IMR-90 (cell line): Measurements from ENCODE around the gene TMEM14B. TPM values are rescaled to one million over a fixed set of nuclear protein-coding genes. Genes with fewer than 3 reads are reported as not detected.

Experiments used
- ATAC-seq: fragments of 200-7000 bp; cut with Tn5 transposase; 2 replicates; pipeline ENCODE4 v1.9.1; 2020; ENCODE audit warnings: low read depth, mild to moderate bottlenecking, moderate library complexity
- BruUV-seq: library from RNA; stranded (reverse); fragments of 400-500 nt; replicated peaks from 2 replicates; lab custom pipeline; 2021; lab: Mats Ljungman, UMichigan
- CTCF ChIA-PET: fragments of 300-600 bp; formaldehyde crosslinking; extraction: SDS; loops from one replicate; lab custom pipeline; 2021; ENCODE audit warnings: antibody characterized with exemption; lab: Yijun Ruan, JAX
- POLR2A ChIA-PET: fragments of 300-600 bp; sonication (Branson Sonifier 250); formaldehyde crosslinking; loops from one replicate; lab custom pipeline; 2022; ENCODE audit warnings: antibody characterized with exemption; ENCODE audit not compliant: unreplicated experiment; lab: Charles Lee
- DNase-seq: peaks from one replicate; pipeline ENCODE4 v3.0.0; 2013
- H2AFZ ChIP-seq: replicated peaks from 2 replicates; pipeline ENCODE3; 2013; ENCODE audit warnings: low read length, mild to moderate bottlenecking; ENCODE audit not compliant: poor library complexity
- H2AK5ac ChIP-seq: 2 replicates; pipeline ENCODE4 v1.6.1; 2013; ENCODE audit warnings: low read depth, low read length, inconsistent platforms
- H2AK9ac ChIP-seq: replicated peaks from 2 replicates; pipeline ENCODE3; 2013; ENCODE audit warnings: mild to moderate bottlenecking, low read depth, low read length, moderate library complexity; ENCODE audit not compliant: poor library complexity
- H2BK120ac ChIP-seq: 2 replicates; pipeline ENCODE4 v1.6.1; 2013; ENCODE audit warnings: low read depth, low read length, inconsistent platforms
- H2BK15ac ChIP-seq: 3 replicates; pipeline ENCODE4 v1.6.1; 2013; ENCODE audit warnings: low read depth, low read length, inconsistent platforms
- H2BK20ac ChIP-seq: 2 replicates; pipeline ENCODE4 v1.6.1; 2013; ENCODE audit warnings: low read depth, mild to moderate bottlenecking, inconsistent platforms, low read length, moderate library complexity
- H2BK5ac ChIP-seq: 2 replicates; pipeline ENCODE4 v1.6.1; 2013; ENCODE audit warnings: mild to moderate bottlenecking, low read depth, low read length, inconsistent platforms; ENCODE audit not compliant: poor library complexity, severe bottlenecking
- H3K14ac ChIP-seq: replicated peaks from 2 replicates; pipeline ENCODE4 v1.6.1; 2013; ENCODE audit warnings: low read depth, low read length, inconsistent platforms
- H3K18ac ChIP-seq: 2 replicates; pipeline ENCODE4 v1.6.1; 2013; ENCODE audit warnings: low read depth, low read length, control low read depth
- H3K23ac ChIP-seq: 2 replicates; pipeline ENCODE4 v1.6.1; 2013; ENCODE audit warnings: low read depth, low read length, inconsistent platforms
- H3K27ac ChIP-seq: 2 replicates; pipeline ENCODE4 v1.5.1; 2013; ENCODE audit warnings: mild to moderate bottlenecking, control low read depth, low read length; ENCODE audit not compliant: insufficient read depth
- H3K27me3 ChIP-seq: 2 replicates; pipeline ENCODE4 v1.6.1; 2013; ENCODE audit warnings: low read length; ENCODE audit not compliant: control insufficient read depth, insufficient read depth
- H3K36me3 ChIP-seq: 2 replicates; pipeline ENCODE4 v1.6.1; 2013; ENCODE audit warnings: low read length, mixed read lengths; ENCODE audit not compliant: control insufficient read depth, insufficient read depth
- H3K4ac ChIP-seq: 2 replicates; pipeline ENCODE4 v1.6.1; 2013; ENCODE audit warnings: low read depth, low read length, inconsistent platforms
- H3K4me1 ChIP-seq: 2 replicates; pipeline ENCODE4 v1.6.1; 2013; ENCODE audit warnings: low read length, mixed read lengths; ENCODE audit not compliant: control insufficient read depth, insufficient read depth
- H3K4me2 ChIP-seq: 2 replicates; pipeline ENCODE4 v1.6.1; 2013; ENCODE audit warnings: low read depth, mild to moderate bottlenecking, control low read depth, low read length, moderate library complexity
- H3K4me3 ChIP-seq: 2 replicates; pipeline ENCODE4 v1.5.1; 2013; ENCODE audit warnings: low read depth, mild to moderate bottlenecking, control low read depth, low read length, moderate library complexity; ENCODE audit not compliant: insufficient read depth
- H3K56ac ChIP-seq: 2 replicates; pipeline ENCODE4 v1.6.1; 2013; ENCODE audit warnings: low read length, inconsistent platforms; ENCODE audit not compliant: insufficient read depth; ENCODE audit errors: extremely low read depth
- H3K79me1 ChIP-seq, 2 experiments: 2 replicates each; pipeline ENCODE4 v1.6.1; 2013; ENCODE audit warnings: low read length in 2 of 2, inconsistent platforms in 1 of 2, low read depth in 1 of 2
- H3K9ac ChIP-seq: 2 replicates; pipeline ENCODE4 v1.6.1; 2013; ENCODE audit warnings: low read depth, low read length, control low read depth
- H3K9me1 ChIP-seq: 2 replicates; pipeline ENCODE4 v1.6.1; 2013; ENCODE audit warnings: low read length, inconsistent platforms; ENCODE audit not compliant: insufficient read depth
- H3K9me3 ChIP-seq: 2 replicates; pipeline ENCODE4 v1.6.1; 2013; ENCODE audit warnings: low read length; ENCODE audit not compliant: control insufficient read depth, insufficient read depth
- H4K20me1 ChIP-seq: 2 replicates; pipeline ENCODE4 v1.6.1; 2013; ENCODE audit warnings: low read length, inconsistent platforms; ENCODE audit not compliant: insufficient read depth
- H4K5ac ChIP-seq: 2 replicates; pipeline ENCODE4 v1.6.1; 2013; ENCODE audit warnings: mild to moderate bottlenecking, low read depth, low read length, control low read depth
- H4K8ac ChIP-seq, 2 experiments: 2 replicates each; pipeline ENCODE4 v1.6.1; 2013; ENCODE audit warnings: low read depth in 2 of 2, low read length in 2 of 2, control low read depth in 1 of 2, inconsistent platforms in 1 of 2
- H4K91ac ChIP-seq: 2 replicates; pipeline ENCODE4 v1.6.1; 2013; ENCODE audit warnings: low read depth, low read length, inconsistent platforms; ENCODE audit not compliant: insufficient read depth
- CHD1 ChIP-seq: IDR thresholded peaks from 2 replicates; pipeline ENCODE4 v1.6.1; 2012; ENCODE audit warnings: low read depth, low read length, improper control_type of control experiment
- MXI1 ChIP-seq: IDR thresholded peaks from 2 replicates; pipeline ENCODE4 v1.6.1; 2012; ENCODE audit warnings: low read depth, mild to moderate bottlenecking, low read length, moderate library complexity, borderline replicate concordance
- POLR2A ChIP-seq: IDR thresholded peaks from 2 replicates; pipeline ENCODE4 v1.6.1; 2012; ENCODE audit warnings: mild to moderate bottlenecking, low read depth, low read length
- WGBS, 2 experiments: methylation state at CpG; one replicate each; pipeline versions ENCODE4 v1.1.5 to v1.1.7; 2013; ENCODE audit warnings: missing lambda C conversion rate in 2 of 2; ENCODE audit not compliant: insufficient read length in 1 of 2; ENCODE audit errors: extremely low coverage in 2 of 2; 5-methylcytosine and 5-hydroxymethylcytosine counted together
- dilution Hi-C: fragments of 300-500 bp; cut with HindIII; formaldehyde crosslinking; loops from one replicate; pipeline ENCODE4 v1.14.3; 2018; ENCODE audit warnings: low sequenced_read_pairs; ENCODE audit not compliant: unreplicated experiment
- in situ Hi-C: fragments of 300-500 bp; cut with MboI; formaldehyde crosslinking; loops from 3 replicates; pipeline ENCODE4 v1.14.3; 2019; ENCODE audit warnings: low sequenced_read_pairs, inconsistent platforms, mixed read lengths
- intact Hi-C: fragments of 100-400 bp; cut with micrococcal nuclease; formaldehyde crosslinking; loops from 2 replicates; pipeline ENCODE4 v1.10.0; 2022
- polyA plus RNA-seq, 3 experiments: library from polyadenylated mRNA; depleted of rRNA; stranded (reverse); fragments of >200 nt; gene quantifications; 2 replicates each; pipeline ENCODE4 v1.2.3, GENCODE V29; 2012; ENCODE audit warnings: low replicate concordance in 1 of 3
- total RNA-seq: library from RNA; depleted of rRNA; stranded (reverse); fragments of >200 nt; gene quantifications from 2 replicates; pipeline ENCODE4 v1.2.3, GENCODE V29; 2012
- TF ChIP-seq, protein P1 (sequence below): conservative IDR thresholded peaks from 2 replicates; pipeline ENCODE4 v1.5.1; 2012; ENCODE audit warnings: mild to moderate bottlenecking, low read depth, low read length, improper control_type of control experiment

TMEM14B gene
- total and polyA plus RNA-seq, 2 of the 4 experiments (the other 2 are of a cell fraction) = 66.5 to 81.4 TPM

GRCh38 chr6:10745116-10745515 is 2.5 kb upstream of the TMEM14B start:
- dilution Hi-C loops = no loop called here
- ChIA-PET POLR2A (no interaction called here), CTCF (interaction anchor here (1.3 kb wide), 1 partner anchor 8 kb away, joined by 4 read pairs; no protein-coding TSS in a partner anchor)

More at GRCh38 chr6:10745116-10745515, 2.5 kb upstream of the TMEM14B start:
- Histone ChIP-seq H3K9ac (no peak overlapping the region), H4K8ac (no peak overlapping the region), H3K36me3 (peaks cover 11% of the 10 kb centered on the region), H2AK9ac (no peak overlapping the region), H2AFZ (no peak overlapping the region), H3K9me1 (peaks cover 3% of the 10 kb centered on the region; the same call in 1 of the 2 replicates), H3K14ac (no peak overlapping the region), H3K27ac (no peak overlapping the region), H3K18ac (no peak overlapping the region), H3K23ac (no peak overlapping the region), H3K4me2 (no peak overlapping the region), H3K9me3 (no peaks in the 10 kb centered on the region), H3K27me3 (no peaks in the 10 kb centered on the region), H2BK120ac (no peak overlapping the region), H3K56ac (no peak overlapping the region), H3K4ac (no peak overlapping the region), H2BK5ac (no peak overlapping the region), H2AK5ac (no peak overlapping the region), H3K79me1 (peaks cover 21 to 30% of the 10 kb centered on the region in 2 experiments), H2BK15ac (no peak overlapping the region), H3K4me1 (peaks cover 3% of the 10 kb centered on the region), H4K5ac (no peak overlapping the region), H3K4me3 (no peak overlapping the region), H4K91ac (no peak overlapping the region), H4K20me1 (no peaks in the 10 kb centered on the region), H2BK20ac (no peak overlapping the region)
- TF ChIP-seq MXI1 (no peak), CHD1 (no peak), POLR2A (no peak)
- TF ChIP-seq, protein P1, sequence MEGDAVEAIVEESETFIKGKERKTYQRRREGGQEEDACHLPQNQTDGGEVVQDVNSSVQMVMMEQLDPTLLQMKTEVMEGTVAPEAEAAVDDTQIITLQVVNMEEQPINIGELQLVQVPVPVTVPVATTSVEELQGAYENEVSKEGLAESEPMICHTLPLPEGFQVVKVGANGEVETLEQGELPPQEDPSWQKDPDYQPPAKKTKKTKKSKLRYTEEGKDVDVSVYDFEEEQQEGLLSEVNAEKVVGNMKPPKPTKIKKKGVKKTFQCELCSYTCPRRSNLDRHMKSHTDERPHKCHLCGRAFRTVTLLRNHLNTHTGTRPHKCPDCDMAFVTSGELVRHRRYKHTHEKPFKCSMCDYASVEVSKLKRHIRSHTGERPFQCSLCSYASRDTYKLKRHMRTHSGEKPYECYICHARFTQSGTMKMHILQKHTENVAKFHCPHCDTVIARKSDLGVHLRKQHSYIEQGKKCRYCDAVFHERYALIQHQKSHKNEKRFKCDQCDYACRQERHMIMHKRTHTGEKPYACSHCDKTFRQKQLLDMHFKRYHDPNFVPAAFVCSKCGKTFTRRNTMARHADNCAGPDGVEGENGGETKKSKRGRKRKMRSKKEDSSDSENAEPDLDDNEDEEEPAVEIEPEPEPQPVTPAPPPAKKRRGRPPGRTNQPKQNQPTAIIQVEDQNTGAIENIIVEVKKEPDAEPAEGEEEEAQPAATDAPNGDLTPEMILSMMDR = no peak
- 87% methylated on average over 3 of the region's 5 CpGs; no CpG with 5 or more reads in 1 of the 2 experiments for WGBS, 2 experiments
- no peak for DNase-seq
- no peak for ATAC-seq
- in situ Hi-C loops (loop anchor here (25.0 kb wide), 1 partner anchor 1258 kb away; no protein-coding TSS in a partner anchor), intact Hi-C loops (no loop called here)
- no TSS peak for BruUV-seq
